ENCODE measurements around the gene TRMT10C. TPM values are rescaled to one million over a fixed set of nuclear protein-coding genes. Genes with fewer than 3 reads are reported as not detected.

The TRMT10C gene
- total and polyA plus RNA-seq, 9 of the 15 experiments (the other 6 are each of a cell fraction or from before 2014, with no cell fraction given), result 48.6 to 106 (median 63.9) TPM

GRCh38 chr3:101532783-101533602 lies 28.7 kb upstream of the TRMT10C start (continued):
- TF ChIP-seq, protein P1, sequence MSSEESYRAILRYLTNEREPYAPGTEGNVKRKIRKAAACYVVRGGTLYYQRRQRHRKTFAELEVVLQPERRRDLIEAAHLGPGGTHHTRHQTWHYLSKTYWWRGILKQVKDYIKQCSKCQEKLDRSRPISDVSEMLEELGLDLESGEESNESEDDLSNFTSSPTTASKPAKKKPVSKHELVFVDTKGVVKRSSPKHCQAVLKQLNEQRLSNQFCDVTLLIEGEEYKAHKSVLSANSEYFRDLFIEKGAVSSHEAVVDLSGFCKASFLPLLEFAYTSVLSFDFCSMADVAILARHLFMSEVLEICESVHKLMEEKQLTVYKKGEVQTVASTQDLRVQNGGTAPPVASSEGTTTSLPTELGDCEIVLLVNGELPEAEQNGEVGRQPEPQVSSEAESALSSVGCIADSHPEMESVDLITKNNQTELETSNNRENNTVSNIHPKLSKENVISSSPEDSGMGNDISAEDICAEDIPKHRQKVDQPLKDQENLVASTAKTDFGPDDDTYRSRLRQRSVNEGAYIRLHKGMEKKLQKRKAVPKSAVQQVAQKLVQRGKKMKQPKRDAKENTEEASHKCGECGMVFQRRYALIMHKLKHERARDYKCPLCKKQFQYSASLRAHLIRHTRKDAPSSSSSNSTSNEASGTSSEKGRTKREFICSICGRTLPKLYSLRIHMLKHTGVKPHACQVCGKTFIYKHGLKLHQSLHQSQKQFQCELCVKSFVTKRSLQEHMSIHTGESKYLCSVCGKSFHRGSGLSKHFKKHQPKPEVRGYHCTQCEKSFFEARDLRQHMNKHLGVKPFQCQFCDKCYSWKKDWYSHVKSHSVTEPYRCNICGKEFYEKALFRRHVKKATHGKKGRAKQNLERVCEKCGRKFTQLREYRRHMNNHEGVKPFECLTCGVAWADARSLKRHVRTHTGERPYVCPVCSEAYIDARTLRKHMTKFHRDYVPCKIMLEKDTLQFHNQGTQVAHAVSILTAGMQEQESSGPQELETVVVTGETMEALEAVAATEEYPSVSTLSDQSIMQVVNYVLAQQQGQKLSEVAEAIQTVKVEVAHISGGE (CRISPR knock-in tag; IDR thresholded peaks at IDR 0.05), result 0 out of 6 replicates have a peak, but pooled peaks of 1 of the 3 experiments have one; percentile 10
- TF ChIP-seq ZNF431 (CRISPR knock-in tag; IDR thresholded peaks at IDR 0.05) (no peak), ZC3H11A (IDR thresholded peaks at IDR 0.05; ENCODE audit: low read depth, low read length) (no peak), ZNF347 (CRISPR knock-in tag; IDR thresholded peaks at IDR 0.05; ENCODE audit: low read depth) (no peak), SAFB2 (IDR thresholded peaks at IDR 0.05; ENCODE audit: borderline replicate concordance, low read depth, low read length, severe bottlenecking) (no peak), ASH1L (IDR thresholded peaks at IDR 0.05; ENCODE audit: borderline replicate concordance, low read depth, partially characterized antibody) (no peak), TARDBP (IDR thresholded peaks at IDR 0.05) (no peak), RUNX1 (IDR thresholded peaks at IDR 0.05; ENCODE audit: low read depth) (no peak), ZNF766 (CRISPR knock-in tag; conservative IDR thresholded peaks at IDR 0.05) (no peak), RBM15 (IDR thresholded peaks at IDR 0.05; ENCODE audit: insufficient read depth, low read length) (no peak), E4F1 (CRISPR knock-in tag; IDR thresholded peaks at IDR 0.05; ENCODE audit: borderline replicate concordance) (no peak), NR2F6 (CRISPR knock-in tag; IDR thresholded peaks at IDR 0.05) (no peak), ZFX (CRISPR knock-in tag; IDR thresholded peaks at IDR 0.05) (0 out of 2 replicates have a peak, but pooled peaks have one; percentile 28), ZNF584 (CRISPR knock-in tag; IDR thresholded peaks at IDR 0.05; ENCODE audit: low read depth) (no peak)
- TF ChIP-seq, protein P2, sequence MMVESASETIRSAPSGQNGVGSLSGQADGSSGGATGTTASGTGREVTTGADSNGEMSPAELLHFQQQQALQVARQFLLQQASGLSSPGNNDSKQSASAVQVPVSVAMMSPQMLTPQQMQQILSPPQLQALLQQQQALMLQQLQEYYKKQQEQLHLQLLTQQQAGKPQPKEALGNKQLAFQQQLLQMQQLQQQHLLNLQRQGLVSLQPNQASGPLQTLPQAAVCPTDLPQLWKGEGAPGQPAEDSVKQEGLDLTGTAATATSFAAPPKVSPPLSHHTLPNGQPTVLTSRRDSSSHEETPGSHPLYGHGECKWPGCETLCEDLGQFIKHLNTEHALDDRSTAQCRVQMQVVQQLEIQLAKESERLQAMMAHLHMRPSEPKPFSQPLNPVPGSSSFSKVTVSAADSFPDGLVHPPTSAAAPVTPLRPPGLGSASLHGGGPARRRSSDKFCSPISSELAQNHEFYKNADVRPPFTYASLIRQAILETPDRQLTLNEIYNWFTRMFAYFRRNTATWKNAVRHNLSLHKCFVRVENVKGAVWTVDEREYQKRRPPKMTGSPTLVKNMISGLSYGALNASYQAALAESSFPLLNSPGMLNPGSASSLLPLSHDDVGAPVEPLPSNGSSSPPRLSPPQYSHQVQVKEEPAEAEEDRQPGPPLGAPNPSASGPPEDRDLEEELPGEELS (CRISPR knock-in tag; IDR thresholded peaks at IDR 0.05; ENCODE audit: borderline replicate concordance), result no peak
